ENCODE data around the gene TRIM59.

- TF ChIP-seq POLR2A (IDR thresholded peaks at IDR 0.05), result no peak
- TF ChIP-seq CTCF (IDR thresholded peaks at IDR 0.05), result no peak
Measured at GRCh38 chr3:160400030-160400701, 49.4 kb downstream of the TRIM59 start.

Measured in thyroid gland (tissue), 4 donors.